Measurements from ENCODE around the gene LHFPL6. TPM values are rescaled to one million over a fixed set of nuclear protein-coding genes. Genes with fewer than 3 reads are reported as not detected.

Gene LHFPL6
- total and polyA plus RNA-seq, 2 experiments from 2014 or later, result 12.1 to 14.1 TPM

DNA sequence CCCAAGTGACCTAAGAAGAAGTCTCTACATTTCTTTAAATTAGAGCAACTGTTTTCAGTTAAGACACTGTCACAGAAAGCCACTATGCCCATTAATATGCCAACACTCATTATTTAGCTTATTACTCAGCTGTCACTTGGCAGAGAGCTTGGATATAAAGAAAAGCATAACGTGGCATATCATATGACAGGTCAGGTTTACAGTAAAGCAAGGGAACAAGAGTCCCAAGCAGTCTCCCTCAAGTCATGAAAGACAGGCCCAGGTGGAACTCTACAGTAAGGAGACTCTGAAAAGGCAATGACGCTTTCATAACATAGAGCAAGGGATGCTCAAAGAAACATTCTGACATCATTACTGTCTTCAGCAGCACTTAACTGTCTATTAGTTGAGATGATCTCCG lies 6.3 kb downstream of the LHFPL6 start:
- no peaks in the 10 kb centered on the region for H3K9me2 ChIP-seq (replicated peaks; ENCODE audit: insufficient read depth)
- no peak for TF ChIP-seq EZH2phosphoT487 (IDR thresholded peaks at IDR 0.05; ENCODE audit: low read depth, severe bottlenecking, unreplicated experiment)
- TF ChIP-seq, protein P1, sequence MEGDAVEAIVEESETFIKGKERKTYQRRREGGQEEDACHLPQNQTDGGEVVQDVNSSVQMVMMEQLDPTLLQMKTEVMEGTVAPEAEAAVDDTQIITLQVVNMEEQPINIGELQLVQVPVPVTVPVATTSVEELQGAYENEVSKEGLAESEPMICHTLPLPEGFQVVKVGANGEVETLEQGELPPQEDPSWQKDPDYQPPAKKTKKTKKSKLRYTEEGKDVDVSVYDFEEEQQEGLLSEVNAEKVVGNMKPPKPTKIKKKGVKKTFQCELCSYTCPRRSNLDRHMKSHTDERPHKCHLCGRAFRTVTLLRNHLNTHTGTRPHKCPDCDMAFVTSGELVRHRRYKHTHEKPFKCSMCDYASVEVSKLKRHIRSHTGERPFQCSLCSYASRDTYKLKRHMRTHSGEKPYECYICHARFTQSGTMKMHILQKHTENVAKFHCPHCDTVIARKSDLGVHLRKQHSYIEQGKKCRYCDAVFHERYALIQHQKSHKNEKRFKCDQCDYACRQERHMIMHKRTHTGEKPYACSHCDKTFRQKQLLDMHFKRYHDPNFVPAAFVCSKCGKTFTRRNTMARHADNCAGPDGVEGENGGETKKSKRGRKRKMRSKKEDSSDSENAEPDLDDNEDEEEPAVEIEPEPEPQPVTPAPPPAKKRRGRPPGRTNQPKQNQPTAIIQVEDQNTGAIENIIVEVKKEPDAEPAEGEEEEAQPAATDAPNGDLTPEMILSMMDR (IDR thresholded peaks at IDR 0.05; ENCODE audit: poor library complexity), result no peak
- no peak for TF ChIP-seq EZH2 (IDR thresholded peaks at IDR 0.05; ENCODE audit: borderline replicate concordance)
- H2AFZ ChIP-seq, result no peak overlapping the region
- H3K4me2 ChIP-seq, result no peak overlapping the region
- no peaks in the 10 kb centered on the region for H3K4me1 ChIP-seq (ENCODE audit: insufficient read depth)
- no peaks in the 10 kb centered on the region for H3K9me3 ChIP-seq (ENCODE audit: low read depth)
- peaks cover 12% of the 10 kb centered on the region for H3K27me3 ChIP-seq
- WGBS (ENCODE audit: low lambda C conversion rate, missing lambda C conversion rate), result 63% methylated on average over 3 of the region's 3 CpGs
- H3K79me2 ChIP-seq, result no peaks in the 10 kb centered on the region
- H3K27ac ChIP-seq, result no peak overlapping the region
- H4K20me1 ChIP-seq (ENCODE audit: insufficient read depth, poor library complexity, severe bottlenecking), result no peaks in the 10 kb centered on the region
- no peak overlapping the region for H3K4me3 ChIP-seq
- DNase-seq (ENCODE audit: low spot score), result no peak
- H3K36me3 ChIP-seq (replicated peaks; ENCODE audit: insufficient read depth, low read depth), result no peaks in the 10 kb centered on the region

DNA sequence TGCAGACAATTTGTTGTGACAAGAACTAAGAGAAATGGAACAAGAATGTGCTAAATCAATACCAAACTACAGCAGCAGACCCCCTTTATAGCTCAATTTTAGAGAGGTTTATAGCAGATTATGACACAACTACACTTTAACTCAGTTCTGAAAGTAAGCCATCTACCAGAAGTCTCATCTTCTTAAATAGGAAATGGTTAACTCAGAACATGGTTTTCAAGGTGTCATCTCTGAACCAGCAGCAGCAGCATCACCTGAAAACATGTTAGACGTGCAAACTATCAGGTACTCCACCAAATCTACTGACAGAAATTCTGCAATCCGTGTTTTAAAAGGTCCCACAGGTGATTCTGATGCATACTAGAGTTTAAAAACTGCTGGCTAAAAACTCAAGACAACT lies 6.8 kb downstream of the LHFPL6 start:
- no peaks in the 10 kb centered on the region for H3K9me3 ChIP-seq (ENCODE audit: low read depth)
- H3K9me2 ChIP-seq (replicated peaks; ENCODE audit: insufficient read depth), result no peaks in the 10 kb centered on the region
- no peaks in the 10 kb centered on the region for H3K79me2 ChIP-seq
- no peak overlapping the region for H3K4me3 ChIP-seq
- DNase-seq (ENCODE audit: low spot score), result no peak
- H3K27me3 ChIP-seq, result peaks cover 8% of the 10 kb centered on the region
- no peak overlapping the region for H3K4me2 ChIP-seq
- no peak overlapping the region for H3K27ac ChIP-seq
- no peak for TF ChIP-seq EZH2phosphoT487 (IDR thresholded peaks at IDR 0.05; ENCODE audit: low read depth, severe bottlenecking, unreplicated experiment)
- TF ChIP-seq EZH2 (IDR thresholded peaks at IDR 0.05; ENCODE audit: borderline replicate concordance), result no peak
- TF ChIP-seq, protein P1 (IDR thresholded peaks at IDR 0.05; ENCODE audit: poor library complexity), result no peak
- no peaks in the 10 kb centered on the region for H3K4me1 ChIP-seq (ENCODE audit: insufficient read depth)
- H3K36me3 ChIP-seq (replicated peaks; ENCODE audit: insufficient read depth, low read depth), result no peaks in the 10 kb centered on the region
- WGBS (ENCODE audit: low lambda C conversion rate, missing lambda C conversion rate), result 69% methylated on average over 2 of the region's 2 CpGs
- no peaks in the 10 kb centered on the region for H4K20me1 ChIP-seq (ENCODE audit: insufficient read depth, poor library complexity, severe bottlenecking)
- no peak overlapping the region for H2AFZ ChIP-seq

DNA sequence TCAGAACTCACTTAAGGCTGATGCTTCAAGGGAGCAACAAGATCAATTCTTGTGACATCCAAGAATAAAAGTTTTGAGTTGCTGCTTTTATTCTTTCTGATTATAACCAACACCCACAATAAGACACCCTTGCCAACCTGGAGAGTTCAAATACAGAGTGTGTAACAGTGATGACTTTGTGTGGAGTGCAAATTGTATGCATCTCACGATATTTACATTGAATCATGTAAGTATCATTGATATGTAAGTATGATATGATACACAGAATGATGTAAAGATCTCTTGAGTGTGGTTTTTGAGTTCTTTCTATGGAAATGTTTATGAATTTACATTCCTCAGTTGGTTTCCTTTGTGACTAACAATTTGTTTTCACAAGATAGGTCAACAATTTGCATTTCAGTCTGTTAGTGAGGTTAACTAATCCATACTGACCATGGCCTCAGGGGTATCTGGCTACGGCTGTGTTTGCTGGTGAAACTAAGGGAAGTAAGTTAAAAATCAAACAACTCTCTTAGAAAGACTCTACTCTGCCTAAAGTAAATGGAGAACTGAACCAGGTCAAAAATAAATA lies 12.4 kb downstream of the LHFPL6 start:
- Histone ChIP-seq H3K36me3 (replicated peaks; ENCODE audit: insufficient read depth, low read depth) (no peaks in the 10 kb centered on the region), H3K9me3 (ENCODE audit: low read depth) (no peaks in the 10 kb centered on the region), H3K9me2 (replicated peaks; ENCODE audit: insufficient read depth) (no peaks in the 10 kb centered on the region), H3K4me3 (no peak overlapping the region), H2AFZ (no peak overlapping the region), H3K4me2 (no peak overlapping the region), H3K79me2 (no peaks in the 10 kb centered on the region), H4K20me1 (ENCODE audit: insufficient read depth, poor library complexity, severe bottlenecking) (no peaks in the 10 kb centered on the region), H3K4me1 (ENCODE audit: insufficient read depth) (no peaks in the 10 kb centered on the region), H3K27ac (no peak overlapping the region), H3K27me3 (no peaks in the 10 kb centered on the region)
- 41% methylated on average over 2 of the region's 2 CpGs for whole genome bisulfite sequencing (ENCODE audit: low lambda C conversion rate, missing lambda C conversion rate)
- no peak for DNase-seq (ENCODE audit: low spot score)
- no peak for TF ChIP-seq EZH2 (IDR thresholded peaks at IDR 0.05; ENCODE audit: borderline replicate concordance)
- TF ChIP-seq, protein P1 (IDR thresholded peaks at IDR 0.05; ENCODE audit: poor library complexity), result no peak
- no peak for TF ChIP-seq EZH2phosphoT487 (IDR thresholded peaks at IDR 0.05; ENCODE audit: low read depth, severe bottlenecking, unreplicated experiment)

Data from hepatocyte (in vitro differentiated cells).